GM12873 (cell line): ENCODE results near the gene CTSZ.

Source experiments
- TF ChIP-seq, protein P1 (sequence below): IDR thresholded peaks from 2 replicates; pipeline ENCODE4 v1.5.1; 2012; ENCODE audit warnings: low read depth, mild to moderate bottlenecking, moderate library complexity, low read length, control low read depth; ENCODE audit not compliant: insufficient read depth; ENCODE audit errors: missing control alignments

Gene CTSZ

DNA sequence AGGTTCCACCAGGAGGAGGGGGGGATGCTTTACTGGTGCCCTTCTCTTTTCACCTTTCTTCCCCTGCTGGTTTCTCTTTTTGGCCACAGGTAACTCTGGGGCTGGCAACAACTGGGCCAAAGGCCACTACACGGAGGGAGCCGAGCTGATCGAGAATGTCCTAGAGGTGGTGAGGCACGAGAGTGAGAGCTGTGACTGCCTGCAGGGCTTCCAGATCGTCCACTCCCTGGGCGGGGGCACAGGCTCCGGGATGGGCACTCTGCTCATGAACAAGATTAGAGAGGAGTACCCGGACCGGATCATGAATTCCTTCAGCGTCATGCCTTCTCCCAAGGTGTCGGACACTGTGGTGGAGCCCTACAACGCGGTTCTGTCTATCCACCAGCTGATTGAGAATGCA lies 16.6 kb upstream of the CTSZ start:
- TF ChIP-seq, protein P1, sequence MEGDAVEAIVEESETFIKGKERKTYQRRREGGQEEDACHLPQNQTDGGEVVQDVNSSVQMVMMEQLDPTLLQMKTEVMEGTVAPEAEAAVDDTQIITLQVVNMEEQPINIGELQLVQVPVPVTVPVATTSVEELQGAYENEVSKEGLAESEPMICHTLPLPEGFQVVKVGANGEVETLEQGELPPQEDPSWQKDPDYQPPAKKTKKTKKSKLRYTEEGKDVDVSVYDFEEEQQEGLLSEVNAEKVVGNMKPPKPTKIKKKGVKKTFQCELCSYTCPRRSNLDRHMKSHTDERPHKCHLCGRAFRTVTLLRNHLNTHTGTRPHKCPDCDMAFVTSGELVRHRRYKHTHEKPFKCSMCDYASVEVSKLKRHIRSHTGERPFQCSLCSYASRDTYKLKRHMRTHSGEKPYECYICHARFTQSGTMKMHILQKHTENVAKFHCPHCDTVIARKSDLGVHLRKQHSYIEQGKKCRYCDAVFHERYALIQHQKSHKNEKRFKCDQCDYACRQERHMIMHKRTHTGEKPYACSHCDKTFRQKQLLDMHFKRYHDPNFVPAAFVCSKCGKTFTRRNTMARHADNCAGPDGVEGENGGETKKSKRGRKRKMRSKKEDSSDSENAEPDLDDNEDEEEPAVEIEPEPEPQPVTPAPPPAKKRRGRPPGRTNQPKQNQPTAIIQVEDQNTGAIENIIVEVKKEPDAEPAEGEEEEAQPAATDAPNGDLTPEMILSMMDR, result no peak

DNA sequence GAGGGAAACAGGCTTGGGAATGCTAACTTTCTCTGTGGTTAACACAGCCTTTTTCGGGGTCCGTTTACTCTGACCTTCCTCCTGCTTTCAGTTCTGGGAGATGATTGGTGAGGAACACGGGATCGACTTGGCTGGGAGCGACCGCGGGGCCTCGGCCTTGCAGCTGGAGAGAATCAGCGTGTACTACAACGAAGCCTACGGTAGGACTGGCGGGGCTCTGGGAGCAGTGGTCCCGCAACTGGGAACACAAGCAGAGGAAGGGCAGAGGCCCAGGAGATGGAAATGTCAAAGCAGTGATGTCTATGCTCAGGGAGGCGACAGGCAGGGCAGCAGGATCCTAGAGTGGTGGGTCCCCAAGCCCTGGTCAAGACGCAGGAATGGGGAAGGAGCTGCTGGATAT lies 15.7 kb upstream of the CTSZ start:
- TF ChIP-seq, protein P1, result no peak

DNA sequence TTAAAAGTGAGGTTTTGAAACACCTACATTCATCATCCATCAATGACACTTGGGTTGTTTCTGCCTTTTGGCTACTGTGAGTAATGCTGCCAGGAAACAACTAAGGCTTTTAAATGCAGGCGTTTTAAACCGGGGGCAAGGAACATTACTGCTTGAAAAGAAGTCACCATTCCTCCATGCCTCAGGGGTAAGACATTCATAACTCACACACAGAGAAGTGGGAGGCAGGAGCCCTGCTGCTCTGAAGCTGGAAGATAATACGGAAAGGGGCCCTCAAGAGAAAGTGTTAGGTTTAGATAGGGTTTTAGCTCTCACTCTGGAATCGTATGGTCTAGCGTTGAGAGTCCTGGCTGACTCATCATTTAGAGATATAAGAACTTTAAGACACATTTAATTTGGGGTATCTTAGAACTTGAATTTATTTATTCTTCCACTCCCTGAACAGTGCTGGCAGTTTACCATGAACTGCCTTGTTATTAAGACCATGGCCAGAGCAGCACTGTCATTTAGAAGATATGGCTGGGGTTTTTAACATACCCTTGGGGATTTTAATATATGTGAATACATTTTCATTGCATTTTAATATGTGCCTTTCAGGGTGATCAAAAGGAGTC lies 14.0 kb upstream of the CTSZ start:
- TF ChIP-seq, protein P1, result no peak

DNA sequence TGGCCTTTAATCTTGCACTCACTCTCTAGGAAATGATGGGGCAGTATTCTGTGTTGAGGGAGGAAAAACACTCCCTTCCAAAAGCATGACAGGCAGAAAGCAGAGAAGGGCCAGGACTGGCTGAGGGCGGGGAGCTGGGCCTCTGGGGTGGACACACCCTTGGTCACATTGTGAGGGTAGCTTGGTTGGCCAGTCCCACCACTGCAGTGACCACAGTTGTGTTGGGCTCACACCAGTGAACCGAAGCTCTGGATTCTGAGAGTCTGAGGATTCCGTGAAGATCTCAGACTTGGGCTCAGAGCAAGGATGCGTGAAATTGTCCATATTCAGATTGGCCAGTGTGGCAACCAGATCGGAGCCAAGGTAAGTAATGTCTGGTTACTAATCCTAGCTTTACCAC lies 12.2 kb upstream of the CTSZ start, which contains the start of gene TUBB1:
Gene TUBB1, plus strand, starts transcription at position 213 of the 400 bp plus-strand sequence. Its CDS starts 94 bp downstream, at position 307.
- TF ChIP-seq, protein P1, result no peak

DNA sequence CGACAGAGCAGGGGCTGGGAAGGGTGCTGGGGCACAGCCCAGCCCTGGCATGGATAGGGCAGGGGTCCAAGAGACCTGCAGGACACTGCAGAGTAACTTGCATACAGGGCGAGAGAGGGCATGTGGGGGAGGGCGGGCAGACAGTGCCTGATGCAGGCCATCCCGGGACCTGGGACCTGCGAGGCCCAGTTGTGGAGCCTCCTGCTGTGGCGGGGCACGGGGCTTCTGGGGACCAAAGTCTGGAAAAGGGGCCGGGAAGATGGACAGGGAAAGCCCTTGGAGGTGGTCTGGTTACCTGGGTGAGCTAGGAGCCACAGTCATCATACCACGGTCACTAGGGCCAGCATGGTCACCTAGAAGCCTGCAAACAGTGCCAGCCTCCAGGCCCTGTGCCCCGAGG lies 11.8 kb upstream of the CTSZ start:
- TF ChIP-seq, protein P1, result no peak

DNA sequence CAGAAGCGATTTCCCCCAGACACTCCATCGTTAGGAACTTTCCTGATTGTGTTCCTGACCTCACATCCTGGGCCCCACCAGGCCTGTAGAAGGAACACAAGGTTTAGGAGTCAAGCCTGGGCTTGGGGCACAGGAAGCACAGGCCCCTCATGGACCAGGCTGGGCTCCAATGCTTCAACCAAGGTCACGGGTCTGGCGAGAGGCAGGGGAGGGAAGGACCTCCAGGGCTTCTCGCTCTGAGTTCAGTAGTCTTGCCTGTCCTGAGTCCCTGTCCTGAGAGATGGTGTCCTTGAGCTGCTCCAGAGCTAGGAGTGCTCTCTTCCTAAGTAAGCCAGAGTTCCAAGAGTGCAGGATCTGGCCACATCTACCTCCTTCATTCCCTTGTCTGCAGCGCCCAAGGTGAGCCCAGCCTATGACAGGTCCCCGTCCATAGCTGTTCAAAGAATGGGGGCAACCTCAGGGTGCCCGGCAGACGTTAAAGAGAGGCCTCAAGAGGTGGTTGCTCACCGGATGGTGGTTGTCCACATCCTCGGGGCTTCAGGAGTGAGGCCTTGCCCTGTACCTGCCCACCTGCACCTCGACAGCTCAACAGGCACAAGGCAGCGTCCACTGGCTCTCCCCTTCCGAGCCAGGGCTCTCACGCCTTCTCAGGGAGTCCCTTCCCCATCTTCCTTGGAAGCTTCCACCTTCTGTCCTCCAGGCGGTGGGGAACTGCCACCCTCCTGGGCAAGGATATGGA lies 10.6 kb upstream of the CTSZ start:
- TF ChIP-seq, protein P1, result no peak

DNA sequence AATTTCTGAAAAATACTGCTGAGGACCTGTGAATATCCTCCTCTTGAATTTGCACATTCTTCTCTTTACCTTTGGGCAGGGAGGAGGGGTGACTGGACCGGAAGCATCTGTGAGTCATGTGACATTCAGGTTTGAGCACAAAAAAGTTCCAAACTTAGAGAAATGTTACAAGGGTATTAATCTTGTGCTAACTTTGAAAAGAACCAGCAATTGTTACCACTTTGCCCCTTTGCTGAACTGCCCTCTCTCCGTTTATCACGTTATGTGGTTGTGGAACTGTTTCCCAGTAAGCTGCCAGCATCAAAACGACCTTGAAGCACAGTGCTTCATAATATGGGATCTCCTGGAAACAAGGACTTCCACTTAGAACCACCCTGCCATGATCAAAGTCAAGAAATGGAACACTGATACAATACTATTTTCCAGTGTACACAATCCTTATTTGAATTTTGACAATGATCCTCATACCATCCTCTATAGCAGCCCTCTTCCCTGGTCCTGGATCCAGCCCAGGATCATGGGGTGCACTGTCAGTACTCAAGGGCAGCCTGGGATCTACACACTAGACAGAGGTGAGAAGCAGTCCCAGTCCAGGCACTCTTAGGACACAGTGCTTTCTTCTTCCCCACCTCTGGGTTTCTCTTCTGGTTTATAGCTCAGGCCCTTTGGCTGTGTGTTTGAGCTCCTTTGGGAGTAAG lies 9.9 kb upstream of the CTSZ start:
- TF ChIP-seq, protein P1, result no peak
